GM18502 (cell line): ENCODE data around the gene CATSPER1.
"Not testable (repeated sequence)": the region's sequence is repeated elsewhere in the genome, so short reads cannot be mapped to it uniquely, and the experiment has no call there.

Experiments used
- ATAC-seq: cut with Tn5 transposase; IDR thresholded peaks from one replicate; pipeline ENCODE4 v1.9.1; 2021; ENCODE audit warnings: mild to moderate bottlenecking; ENCODE audit not compliant: unreplicated experiment, poor library complexity

The CATSPER1 gene

GRCh38 chr11:66022401-66023185 is 3.7 kb downstream of the CATSPER1 start:
- no peak for ATAC-seq

DNA sequence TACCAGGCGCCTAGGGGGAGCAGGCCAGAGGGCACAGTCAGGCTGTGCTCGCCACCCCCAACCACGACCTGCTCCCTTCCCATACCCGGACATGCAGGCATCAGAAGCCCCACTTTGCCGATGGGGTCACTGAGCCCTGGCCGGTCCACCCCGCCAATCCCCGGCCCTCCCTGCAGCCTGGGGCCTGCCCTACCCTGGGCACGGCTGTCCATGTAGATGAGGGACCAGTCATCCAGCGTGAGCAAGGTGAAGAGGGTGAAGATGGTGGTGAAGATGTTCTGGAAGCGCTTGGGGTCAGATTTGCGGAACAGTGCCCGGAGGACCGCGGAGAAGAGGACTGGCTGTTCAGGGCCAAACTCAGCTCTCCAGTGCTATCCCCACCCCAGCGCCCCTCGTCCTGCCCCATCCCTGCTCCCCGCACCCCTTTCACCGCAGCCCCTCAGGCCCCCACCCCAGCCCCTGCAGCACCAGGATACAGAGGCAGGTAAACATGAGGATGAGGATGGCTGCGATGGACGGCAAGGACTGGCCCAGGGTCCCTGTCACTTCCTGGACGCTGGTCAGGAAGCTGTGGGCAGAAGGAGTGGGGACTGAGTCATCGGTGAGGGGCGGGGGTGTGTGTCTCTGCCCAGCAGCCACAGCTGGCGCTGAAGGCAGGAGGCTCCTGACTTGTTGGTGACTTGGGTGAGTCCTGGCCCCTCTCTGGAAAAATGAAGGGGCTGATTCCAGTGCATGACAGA is 5.5 kb downstream of the CATSPER1 start:
- ATAC-seq, result no peak

GRCh38 chr11:66020212-66020611 is 6.1 kb downstream of the CATSPER1 start:
- no peak for ATAC-seq

DNA sequence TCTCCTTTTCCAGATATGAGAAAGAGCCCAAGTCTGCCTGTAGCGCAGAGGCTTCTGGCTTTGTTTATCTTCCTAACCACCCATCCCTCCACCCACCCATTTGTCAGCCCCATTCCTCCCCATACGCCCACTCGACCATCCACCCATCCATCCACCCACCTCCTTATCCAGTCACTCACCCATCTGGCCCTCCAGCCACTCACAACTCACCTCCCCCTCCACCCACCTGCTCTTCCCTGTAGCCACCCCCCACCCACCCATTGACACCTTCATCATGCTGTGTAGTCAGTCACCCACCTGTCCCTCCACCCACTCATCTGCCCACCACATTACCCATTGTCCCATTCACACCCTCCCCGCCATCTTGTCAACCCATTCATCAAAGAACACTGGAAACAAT is 9.0 kb downstream of the CATSPER1 start:
- no peak for ATAC-seq

DNA sequence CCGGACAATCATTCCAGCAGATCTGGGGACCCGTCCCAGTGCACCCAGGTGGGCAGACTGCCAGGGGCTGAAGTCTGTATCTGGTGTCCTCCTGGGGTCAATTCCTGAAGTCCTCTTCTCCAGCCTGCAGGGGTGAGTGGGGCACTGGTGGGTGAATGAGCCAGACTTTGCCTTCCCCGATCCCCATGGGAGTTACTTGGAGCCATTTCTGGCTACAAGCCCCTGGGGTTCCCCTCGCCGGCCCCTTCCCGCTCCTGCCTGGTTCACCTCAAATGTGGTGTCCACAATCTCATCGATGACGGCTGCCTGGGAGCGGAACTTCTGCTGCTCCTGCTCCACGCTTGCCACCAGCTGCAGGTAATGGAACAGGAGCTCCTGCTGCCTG is 9.5 kb downstream of the CATSPER1 start:
- ATAC-seq, result no peak

- no peak for ATAC-seq
These were observed 10.1 kb downstream of the CATSPER1 start for GRCh38 chr11:66015936-66016792.

GRCh38 chr11:66015454-66015881 is 10.8 kb downstream of the CATSPER1 start:
- ATAC-seq, result no peak

GRCh38 chr11:66014804-66015453 is 11.3 kb downstream of the CATSPER1 start:
- ATAC-seq, result no peak

DNA sequence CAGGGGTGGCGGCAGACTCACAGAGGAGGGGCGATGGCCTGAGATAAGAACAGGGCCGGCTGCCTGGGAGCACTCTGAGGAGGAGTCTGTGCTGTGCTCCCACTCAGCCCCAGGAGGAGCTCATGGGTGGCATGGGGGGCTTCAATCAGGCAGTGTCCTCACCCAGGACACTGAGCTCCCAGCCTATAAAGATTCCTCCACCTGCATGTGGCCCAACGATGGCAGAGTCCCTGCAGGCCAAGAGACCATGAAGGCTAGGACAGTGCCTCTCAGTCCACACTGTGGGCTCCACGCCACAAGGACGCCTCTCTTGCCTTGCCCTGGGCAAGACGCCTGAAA is 12.5 kb downstream of the CATSPER1 start:
- no peak for ATAC-seq

DNA sequence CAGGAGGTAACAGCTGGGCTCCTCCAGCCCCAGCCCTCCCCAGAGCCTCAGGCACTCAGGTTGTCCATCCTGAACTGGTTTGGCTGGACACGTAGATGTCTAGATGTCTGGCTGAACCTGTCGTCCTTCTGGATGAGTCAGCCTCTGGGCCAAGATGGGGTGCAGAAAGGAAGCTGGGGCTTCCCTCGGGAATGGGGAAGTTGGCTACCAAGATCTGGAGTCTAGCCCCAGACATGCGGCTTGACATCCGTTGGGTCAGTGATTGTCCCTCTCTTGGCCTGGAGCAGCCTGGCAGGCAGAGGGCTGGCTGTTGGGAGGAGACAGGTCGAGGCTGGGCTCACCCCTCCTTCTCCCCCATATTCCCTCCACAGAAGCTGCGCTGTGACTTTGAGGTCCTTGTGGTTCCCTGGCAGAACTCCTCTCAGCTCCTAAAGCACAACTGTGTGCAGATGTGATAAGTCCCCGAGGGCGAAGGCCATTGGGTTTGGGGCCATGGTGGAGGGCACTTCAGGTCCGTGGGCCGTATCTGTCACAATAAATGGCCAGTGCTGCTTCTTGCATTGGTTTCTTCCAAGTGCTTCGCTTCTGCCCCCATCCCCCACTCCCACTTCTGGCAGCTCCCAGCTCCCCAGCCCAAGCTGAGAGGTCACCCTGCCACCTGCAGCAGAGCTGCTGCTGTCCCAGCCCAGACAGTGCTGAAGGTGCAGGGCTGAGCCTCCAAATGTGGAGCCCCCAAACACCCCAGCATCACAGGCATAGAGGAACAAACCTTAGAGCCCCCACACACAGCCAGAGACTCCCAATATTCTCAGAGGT is 13.1 kb downstream of the CATSPER1 start:
- ATAC-seq, result no peak

- ATAC-seq, result no peak
These were observed 13.8 kb downstream of the CATSPER1 start for GRCh38 chr11:66012371-66012945.

DNA sequence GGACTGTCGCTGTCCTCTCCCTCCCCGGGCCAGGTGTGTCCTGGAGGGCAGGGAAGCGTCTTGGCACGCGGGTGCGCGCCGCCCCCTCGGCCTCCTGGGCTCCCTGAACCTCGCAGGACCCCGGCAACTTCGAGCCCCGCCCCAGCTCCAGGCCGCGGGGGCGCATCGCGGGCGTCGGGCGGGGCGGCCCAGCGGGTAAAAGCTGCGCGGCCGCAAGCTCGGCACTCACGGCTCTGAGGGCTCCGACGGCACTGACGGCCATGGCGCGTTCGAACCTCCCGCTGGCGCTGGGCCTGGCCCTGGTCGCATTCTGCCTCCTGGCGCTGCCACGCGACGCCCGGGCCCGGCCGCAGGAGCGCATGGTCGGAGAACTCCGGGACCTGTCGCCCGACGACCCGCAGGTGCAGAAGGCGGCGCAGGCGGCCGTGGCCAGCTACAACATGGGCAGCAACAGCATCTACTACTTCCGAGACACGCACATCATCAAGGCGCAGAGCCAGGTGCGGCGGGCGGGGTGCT is 14.4 kb downstream of the CATSPER1 start, which contains the start of gene CST6:
Gene CST6 (plus strand): TSS at position 224 of the 519 bp plus-strand sequence. CDS start 37 bp downstream, at position 261.
- ATAC-seq, result no peak

GRCh38 chr11:66011239-66011784 is 15.0 kb downstream of the CATSPER1 start:
- ATAC-seq, result no peak

DNA sequence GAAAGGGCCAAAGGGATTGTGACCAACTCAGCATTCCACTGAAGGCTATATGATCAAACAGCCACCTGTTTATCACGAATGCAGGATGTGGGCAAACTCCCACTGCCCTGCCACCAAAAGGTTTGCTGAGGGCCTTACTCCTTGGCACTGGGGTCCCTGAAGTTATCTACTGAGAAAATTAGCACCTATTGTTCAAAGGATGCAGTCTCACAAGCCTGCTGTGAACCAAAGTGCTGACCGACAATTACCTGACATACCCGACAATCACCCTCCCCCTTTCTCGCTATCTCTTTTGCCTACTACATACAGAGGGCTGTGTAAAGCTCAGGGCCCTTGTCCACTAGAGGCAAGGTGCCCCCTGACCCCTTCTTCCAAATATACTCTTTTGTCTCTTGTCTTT is 16.2 kb downstream of the CATSPER1 start:
- not testable (repeated sequence) for ATAC-seq

DNA sequence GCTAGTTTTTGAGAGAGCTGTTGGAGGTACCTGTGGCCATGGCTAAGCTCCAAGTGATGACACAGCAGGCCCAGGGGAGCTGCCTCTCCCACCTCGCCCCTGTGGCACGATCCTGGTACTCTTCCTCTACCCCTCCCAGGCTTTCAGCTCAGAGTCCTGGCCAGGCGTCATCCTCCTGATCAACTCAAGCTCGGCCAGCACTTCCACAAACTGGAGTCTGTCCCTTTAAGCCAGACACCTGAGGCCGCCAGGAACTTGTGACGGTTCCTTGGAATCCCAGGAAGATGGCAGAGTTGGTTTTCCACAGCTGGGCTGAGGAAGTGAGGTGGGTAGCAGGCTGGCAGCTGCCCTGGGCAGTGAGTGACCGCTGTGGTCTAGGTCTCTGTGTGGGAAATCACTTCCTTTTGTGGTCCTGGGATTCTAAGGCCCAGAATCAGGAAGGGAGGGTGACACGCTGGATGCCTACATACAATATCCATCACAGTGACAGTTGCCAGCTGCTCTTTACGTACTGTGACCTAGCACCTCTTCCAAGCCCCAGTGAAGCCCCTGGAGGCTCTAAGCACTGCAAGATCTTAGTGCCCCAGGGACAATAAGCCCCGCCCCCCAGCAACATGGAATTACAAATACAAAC is 17.7 kb downstream of the CATSPER1 start:
- no peak for ATAC-seq

DNA sequence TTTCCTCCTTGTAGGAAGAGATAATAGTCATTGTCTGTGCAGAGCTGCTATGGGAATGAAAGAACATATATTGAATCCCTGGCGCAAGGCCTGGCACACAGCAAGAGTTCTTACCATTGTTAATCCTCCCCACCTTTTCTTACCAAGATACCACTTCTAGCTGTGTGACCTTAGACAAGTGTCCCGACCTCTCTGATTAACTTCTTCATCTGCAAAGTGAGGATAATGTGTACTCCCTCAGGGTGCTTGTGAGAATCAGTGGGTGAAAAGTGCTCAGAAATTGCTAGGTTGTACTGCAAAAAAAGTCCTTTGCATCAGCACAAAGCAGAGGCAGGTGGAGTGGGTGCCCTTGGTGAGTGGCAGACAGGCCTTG is 18.2 kb downstream of the CATSPER1 start:
- ATAC-seq, result no peak

- no peak for ATAC-seq
These were observed 19.1 kb downstream of the CATSPER1 start for GRCh38 chr11:66007201-66007634.

GRCh38 chr11:66006891-66007176 is 19.4 kb downstream of the CATSPER1 start:
- no peak for ATAC-seq
